Epithelial cell of umbilical artery (primary cell): ENCODE data around the gene TLL2. TPM values are rescaled to one million over a fixed set of nuclear protein-coding genes. Genes with fewer than 3 reads are reported as not detected.

Experiments used
- total RNA-seq: library from RNA; depleted of rRNA; stranded (reverse); fragments of >200 nt; gene quantifications from 2 replicates; pipeline ENCODE4 v1.2.3, GENCODE V29; 2014

The TLL2 gene
- under 0.01 TPM in 1 of 2 replicates, not detected in the other for total RNA-seq

DNA sequence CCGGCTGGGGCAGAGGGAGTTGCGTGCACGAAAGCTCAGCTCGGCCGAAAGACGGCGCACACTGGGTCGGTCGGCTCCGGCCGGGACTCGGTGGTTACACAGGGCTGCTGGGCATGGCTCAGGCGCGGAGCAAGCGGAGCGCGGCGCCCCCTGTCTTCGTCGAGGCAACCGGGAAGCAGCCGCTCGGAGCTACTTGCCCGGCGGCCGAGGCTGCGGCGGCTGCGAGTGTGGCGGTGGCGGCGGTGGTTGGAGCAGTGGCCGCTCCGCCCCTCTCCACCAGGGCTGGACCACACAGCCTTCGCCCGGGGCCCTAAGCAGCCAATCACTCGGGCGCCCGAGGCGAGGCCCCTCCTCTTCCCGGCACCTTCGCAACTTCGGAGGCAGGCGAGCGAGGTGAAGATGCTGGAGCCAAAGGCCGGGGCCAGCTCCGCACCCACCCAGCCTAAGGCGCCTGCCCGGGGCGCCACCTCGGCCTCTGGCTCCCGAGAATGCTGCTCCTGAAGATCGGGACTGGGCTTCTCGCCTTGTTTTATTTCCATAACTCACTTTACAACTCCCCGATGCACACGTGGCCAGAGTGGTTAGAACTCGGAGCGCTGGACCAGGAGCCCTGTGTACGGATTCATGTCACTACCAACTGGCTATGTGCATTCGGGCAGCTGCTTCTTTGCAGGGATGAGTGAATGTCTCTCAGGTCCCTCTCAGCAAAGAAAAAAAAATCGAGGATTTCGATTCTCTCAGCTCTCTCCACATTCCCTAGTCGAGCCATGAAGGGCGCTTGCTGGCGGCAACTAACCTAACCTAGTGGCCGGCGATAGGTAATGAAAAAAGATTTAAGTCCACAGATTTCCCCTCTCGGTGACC, at the start of gene TLL2:
TSS of gene TLL2 (minus strand) at position 229 of the 864 bp plus-strand sequence. CDS start 241 bp downstream, outside the sequence.

GRCh38 chr10:96358851-96359540, 154.7 kb downstream of the TLL2 start, which contains the start of gene OPALIN:
Gene OPALIN, minus strand, starts transcription at chr10:96359002. Its CDS starts 106 bp downstream, at chr10:96358896.

Other genes with a start within 250 kb of the TLL2 start
- not detected in 2 replicates for gene BLNK, start 242.4 kb downstream of the TLL2 start, total RNA-seq
- not detected in 2 replicates for gene DNTT, start 209.5 kb downstream of the TLL2 start, total RNA-seq
- gene OPALIN, start 154.9 kb downstream of the TLL2 start, total RNA-seq, result not detected in 2 replicates
- 119 and 174 TPM in 2 replicates for gene TM9SF3, start 73.1 kb upstream of the TLL2 start, total RNA-seq
- 0.30 and 0.32 TPM in 2 replicates for gene PIK3AP1, start 206.6 kb upstream of the TLL2 start, total RNA-seq